Liver (tissue), 9 donors: ENCODE results near the gene KPNA4. TPM values are rescaled to one million over a fixed set of nuclear protein-coding genes. Genes with fewer than 3 reads are reported as not detected.

Source experiments
- DNase-seq: peaks from one replicate; pipeline ENCODE4 v3.0.0-alpha.2; 2017; ENCODE audit warnings: low spot score
- H3K27ac ChIP-seq, 2 donors: one replicate each; pipeline ENCODE4 v1.7.0; 2013; ENCODE audit warnings: inconsistent platforms in 2 of 2, low read length in 2 of 2, control low read depth in 1 of 2, low read depth in 1 of 2, mild to moderate bottlenecking in 1 of 2
- H3K27me3 ChIP-seq, 4 donors: one replicate each; pipeline versions ENCODE4 v1.6.1 to v1.7.0; 2013; ENCODE audit warnings: low read length in 3 of 4, inconsistent platforms in 1 of 4, mild to moderate bottlenecking in 1 of 4, moderate library complexity in 1 of 4; ENCODE audit not compliant: control insufficient read depth in 4 of 4, insufficient read depth in 4 of 4
- H3K36me3 ChIP-seq, 4 donors: one replicate each; pipeline versions ENCODE4 v1.6.1 to v1.7.0; 2013; ENCODE audit warnings: low read length in 3 of 4, mild to moderate bottlenecking in 3 of 4, low read depth in 1 of 4, moderate library complexity in 1 of 4; ENCODE audit not compliant: control insufficient read depth in 4 of 4, insufficient read depth in 3 of 4
- H3K4me1 ChIP-seq, 4 donors: one replicate each; pipeline versions ENCODE4 v1.6.1 to v1.7.0; 2013; ENCODE audit warnings: low read length in 3 of 4, mild to moderate bottlenecking in 3 of 4, moderate library complexity in 1 of 4; ENCODE audit not compliant: control insufficient read depth in 4 of 4, insufficient read depth in 4 of 4
- H3K4me3 ChIP-seq, 3 donors: one replicate each; pipeline versions ENCODE4 v1.6.1 to v1.7.0; 2013; ENCODE audit warnings: low read length in 3 of 3, control low read depth in 1 of 3, low read depth in 1 of 3, mild to moderate bottlenecking in 1 of 3
- H3K9ac ChIP-seq, 2 donors: one replicate each; pipeline ENCODE4 v1.7.0; 2013; ENCODE audit warnings: low read length in 2 of 2, mild to moderate bottlenecking in 2 of 2, moderate library complexity in 2 of 2, control low read depth in 1 of 2, low read depth in 1 of 2
- H3K9me3 ChIP-seq, 4 donors: one replicate each; pipeline versions ENCODE4 v1.6.1 to v1.7.0; 2013; ENCODE audit warnings: low read length in 3 of 4; ENCODE audit not compliant: control insufficient read depth in 4 of 4
- ATF3 ChIP-seq: IDR thresholded peaks from 2 replicates; pipeline ENCODE4 v1.6.1; 2016; ENCODE audit warnings: antibody characterized with exemption
- CTCF ChIP-seq: fragments of 150-350 bp; IDR thresholded peaks from 2 replicates; pipeline ENCODE4 v1.5.1; 2017; ENCODE audit warnings: improper control_type of control experiment, low read depth, low read length; ENCODE audit not compliant: missing input control
- EGR1 ChIP-seq, 2 donors: IDR thresholded peaks; 2 replicates each; pipeline ENCODE4 v1.6.1; 2016 to 2018; ENCODE audit warnings: antibody characterized with exemption in 2 of 2, low read depth in 2 of 2
- FOXA2 ChIP-seq: IDR thresholded peaks from 2 replicates; pipeline ENCODE4 v1.6.1; 2016; ENCODE audit warnings: antibody characterized with exemption
- GABPA ChIP-seq, 2 donors: IDR thresholded peaks in 1 of 2; conservative IDR thresholded peaks in 1 of 2; 2 replicates each; pipeline ENCODE4 v1.6.1; 2016; ENCODE audit warnings: antibody characterized with exemption in 2 of 2, mild to moderate bottlenecking in 1 of 2, moderate library complexity in 1 of 2
- HNF4G ChIP-seq: IDR thresholded peaks from 2 replicates; pipeline ENCODE4 v1.6.1; 2016; ENCODE audit warnings: antibody characterized with exemption
- JUND ChIP-seq, 2 donors: IDR thresholded peaks; 2 replicates each; pipeline ENCODE4 v1.6.1; 2016; ENCODE audit warnings: antibody characterized with exemption in 2 of 2
- MAX ChIP-seq: IDR thresholded peaks from 2 replicates; pipeline ENCODE4 v1.6.1; 2016; ENCODE audit warnings: antibody characterized with exemption
- NR2F2 ChIP-seq: IDR thresholded peaks from 2 replicates; pipeline ENCODE4 v1.6.1; 2016; ENCODE audit warnings: antibody characterized with exemption
- RXRA ChIP-seq, 2 donors: IDR thresholded peaks; 2 replicates each; pipeline ENCODE4 v1.6.1; 2017 to 2018; ENCODE audit warnings: antibody characterized with exemption in 2 of 2, mild to moderate bottlenecking in 1 of 2
- SP1 ChIP-seq: IDR thresholded peaks from 2 replicates; pipeline ENCODE4 v1.6.1; 2018; ENCODE audit warnings: antibody characterized with exemption, mild to moderate bottlenecking
- TAF1 ChIP-seq: conservative IDR thresholded peaks from 2 replicates; pipeline ENCODE4 v1.6.1; 2016; ENCODE audit warnings: antibody characterized with exemption, mild to moderate bottlenecking
- YY1 ChIP-seq: IDR thresholded peaks from 2 replicates; pipeline ENCODE4 v1.6.1; 2016; ENCODE audit warnings: antibody characterized with exemption, mild to moderate bottlenecking
- ZBTB33 ChIP-seq: IDR thresholded peaks from 2 replicates; pipeline ENCODE4 v1.6.1; 2016; ENCODE audit warnings: antibody characterized with exemption
- WGBS: extraction: QIAGEN DNeasy Blood & Tissue Kit; methylation state at CpG from one replicate; pipeline ENCODE4 v1.1.7; 2013; 5-methylcytosine and 5-hydroxymethylcytosine counted together
- polyA plus RNA-seq, 2 donors: library from polyadenylated mRNA; stranded (reverse) in 1 of 2; unstranded in 1 of 2; fragments of 200-250 nt in 1 of 2; fragments of >200 nt in 1 of 2; fragmentation: Nextera tagmentation in 1 of 2; extraction: Ambion mirVana in 1 of 2; gene quantifications; one replicate each; pipeline versions ENCODE4 v1.2.1 to v1.2.3, GENCODE V29; 2013 to 2015
- total RNA-seq, 2 donors: library from RNA; depleted of rRNA; stranded (reverse); fragments of >200 nt; gene quantifications; one replicate each; pipeline ENCODE4 v1.2.3, GENCODE V29; 2014
- donor health status: healthy.
- donor health status: healthy.
- donor health status: healthy.
- donor health status: healthy.
- donor health status: healthy.

The KPNA4 gene
- total and polyA plus RNA-seq, 4 donors = 6.1 to 14.1 (median 10.3) TPM

- DNase-seq = no peak
- Histone ChIP-seq H3K27ac (no peak overlapping the region), H3K9me3 (no peaks in the 10 kb centered on the region), H3K9ac (no peak overlapping the region), H3K27me3 (no peaks in the 10 kb centered on the region), H3K4me3 (no peak overlapping the region), H3K4me1 (peaks cover 2 to 12% (median 7%) of the 10 kb centered on the region in 4 donors), H3K36me3 (no peaks in the 10 kb centered on the region)
- WGBS = 92% methylated on average over 10 of the region's 10 CpGs
- TF ChIP-seq HNF4G = no peak
- no peak for TF ChIP-seq YY1
- no peak for TF ChIP-seq ZBTB33
- TF ChIP-seq EGR1 (IDR thresholded peaks at IDR 0.05; ENCODE audit: low read depth in 2 of 2) = no peak
- no peak for TF ChIP-seq ATF3
- no peak for TF ChIP-seq CTCF
- TF ChIP-seq GABPA (IDR thresholded peaks at IDR 0.05 in 1 of 2, conservative IDR thresholded peaks at IDR 0.05 in 1 of 2) = no peak
- TF ChIP-seq NR2F2 = no peak
Measured at GRCh38 chr3:160568989-160569388, 3.6 kb upstream of the KPNA4 start.

- H3K9ac ChIP-seq = no peak overlapping the region
- no peak overlapping the region for H3K27ac ChIP-seq
- peaks cover 2 to 23% (median 15%) of the 10 kb centered on the region in 4 donors for H3K4me1 ChIP-seq
- H3K36me3 ChIP-seq = no peaks in the 10 kb centered on the region
- no peak overlapping the region for H3K4me3 ChIP-seq
- TF ChIP-seq FOXA2 = no peak
- TF ChIP-seq JUND (IDR thresholded peaks at IDR 0.05) = no peak
- no peak for TF ChIP-seq YY1
- TF ChIP-seq GABPA (IDR thresholded peaks at IDR 0.05 in 1 of 2, conservative IDR thresholded peaks at IDR 0.05 in 1 of 2) = no peak
- no peak for TF ChIP-seq CTCF
- TF ChIP-seq SP1 = no peak
- TF ChIP-seq TAF1 = no peak
- TF ChIP-seq MAX = no peak
- TF ChIP-seq RXRA (IDR thresholded peaks at IDR 0.05) = no peak
- H3K27me3 ChIP-seq = no peaks in the 10 kb centered on the region
- no peaks in the 10 kb centered on the region for H3K9me3 ChIP-seq
- WGBS = over 99% methylated on average over 3 of the region's 3 CpGs
- no peak for DNase-seq
Measured at GRCh38 chr3:160567774-160568173, 2.4 kb upstream of the KPNA4 start.
